HCT116 (cell line): ENCODE measurements around the gene ERBB3.

Experiments used
- CEBPB ChIP-seq: IDR thresholded peaks from 2 replicates; pipeline ENCODE4 v1.6.1; 2012; ENCODE audit warnings: low read depth
- CTCF ChIP-seq, 3 experiments: fragments of 200-600 bp in 1 of 3; sonication (generic) in 1 of 3; IDR thresholded peaks in 2 of 3; conservative IDR thresholded peaks in 1 of 3; 2 replicates each; pipeline ENCODE4 v1.5.1; 2012 to 2017; ENCODE audit warnings: low read depth in 2 of 3, low read length in 2 of 3, antibody characterized with exemption in 1 of 3, borderline replicate concordance in 1 of 3, control low read depth in 1 of 3, mild to moderate bottlenecking in 1 of 3, mixed read lengths in 1 of 3, mixed run types in 1 of 3, moderate library complexity in 1 of 3; ENCODE audit not compliant: insufficient read depth in 1 of 3
- EZH2 ChIP-seq: fragments of 200-600 bp; sonication (generic); IDR thresholded peaks from 2 replicates; pipeline ENCODE4 v1.6.1; 2017; ENCODE audit warnings: antibody characterized with exemption, mixed run types
- JUND ChIP-seq: IDR thresholded peaks from 2 replicates; pipeline ENCODE4 v1.6.1; 2012
- MAX ChIP-seq: IDR thresholded peaks from 2 replicates; pipeline ENCODE4 v1.6.1; 2012
- POLR2A ChIP-seq: IDR thresholded peaks from 2 replicates; pipeline ENCODE4 v1.7.0; 2011; ENCODE audit warnings: borderline replicate concordance; ENCODE audit not compliant: insufficient read depth, insufficient read length; ENCODE audit errors: extremely low read depth
- POLR2AphosphoS5 ChIP-seq: IDR thresholded peaks from 2 replicates; pipeline ENCODE4 v1.6.1; 2011; ENCODE audit warnings: mild to moderate bottlenecking, low read depth, low read length, moderate library complexity
- REST ChIP-seq: IDR thresholded peaks from 2 replicates; pipeline ENCODE4 v1.6.1; 2012; ENCODE audit warnings: low read depth
- SRF ChIP-seq: IDR thresholded peaks from 2 replicates; pipeline ENCODE4 v1.6.1; 2012; ENCODE audit warnings: low read depth
- TCF7L2 ChIP-seq: IDR thresholded peaks from 2 replicates; pipeline ENCODE4 v1.7.0; 2011; ENCODE audit warnings: borderline replicate concordance, inconsistent platforms; ENCODE audit not compliant: insufficient read depth, insufficient read length; ENCODE audit errors: extremely low read depth
- YY1 ChIP-seq: IDR thresholded peaks from 2 replicates; pipeline ENCODE4 v1.6.1; 2011; ENCODE audit warnings: low read length, low read depth, moderate library complexity, mild to moderate bottlenecking; ENCODE audit not compliant: insufficient replicate concordance; ENCODE audit errors: extremely low read depth
- ZBTB33 ChIP-seq: IDR thresholded peaks from 2 replicates; pipeline ENCODE4 v1.6.1; 2011; ENCODE audit warnings: mild to moderate bottlenecking, low read length, moderate library complexity; ENCODE audit not compliant: insufficient replicate concordance; ENCODE audit errors: extremely low read depth

GRCh38 chr12:56034586-56035332 lies 45.2 kb upstream of the ERBB3 start:
- TF ChIP-seq CTCF (IDR thresholded peaks at IDR 0.05 in 2 of 3, conservative IDR thresholded peaks at IDR 0.05 in 1 of 3; ENCODE audit: borderline replicate concordance in 1 of 3, insufficient read depth in 1 of 3, low read depth in 2 of 3, low read length in 2 of 3) (no peak), CEBPB (no peak), SRF (no peak), MAX (no peak), EZH2 (no peak), TCF7L2 (no peak), YY1 (no peak), POLR2AphosphoS5 (no peak), REST (no peak), ZBTB33 (no peak), POLR2A (no peak), JUND (no peak)
